ENCODE measurements around the gene UTS2R. TPM values are rescaled to one million over a fixed set of nuclear protein-coding genes. Genes with fewer than 3 reads are reported as not detected.

UTS2R gene
- polyA plus RNA-seq, 1 donor from 2014 or later: not detected

DNA sequence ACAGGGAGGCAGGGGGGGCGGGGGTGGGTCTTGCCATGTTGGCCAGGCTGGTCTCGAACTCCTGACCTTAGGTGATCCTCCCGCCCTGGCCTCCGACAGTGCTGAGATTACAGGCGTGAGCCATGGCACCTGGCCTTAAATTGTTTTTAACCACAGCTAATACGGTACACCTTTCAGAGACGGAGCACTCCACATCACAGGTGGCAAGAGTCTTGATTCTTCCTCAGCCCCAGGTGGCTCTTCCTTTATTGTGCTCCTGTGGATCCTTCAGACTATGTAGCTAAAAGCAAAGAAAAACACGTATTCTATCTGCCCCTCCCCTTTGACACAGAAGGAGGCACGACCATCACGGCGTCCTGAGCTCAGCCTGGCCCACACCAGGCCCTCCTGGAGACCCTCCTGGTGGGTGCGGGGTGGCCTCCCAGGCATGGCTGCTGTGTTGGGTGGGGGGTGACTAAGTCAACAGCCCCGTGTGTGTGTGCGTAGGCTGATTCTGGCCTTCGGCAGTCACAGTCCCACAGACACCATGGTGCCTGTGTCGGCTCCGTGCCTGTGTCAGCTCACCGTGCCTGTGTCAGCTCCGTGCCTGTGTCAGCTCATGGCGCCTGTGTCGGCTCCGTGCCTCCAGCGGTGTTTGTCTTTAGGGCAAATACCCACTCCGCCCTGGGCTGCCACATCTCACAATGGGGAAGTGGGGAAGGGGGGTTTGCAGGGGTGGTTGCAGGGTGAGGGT is 27.2 kb upstream of the UTS2R start:
- Histone ChIP-seq H3K9ac (ENCODE audit: low read length) (peak overlapping the region; percentile 16), H3K27ac (ENCODE audit: low read length) (no peak overlapping the region), H3K4me3 (ENCODE audit: low read length) (no peak overlapping the region), H3K9me3 (ENCODE audit: low read length) (no peaks in the 10 kb centered on the region), H4K20me1 (ENCODE audit: insufficient read depth) (no peaks in the 10 kb centered on the region), H3K4me2 (ENCODE audit: low read length) (no peak overlapping the region), H3K36me3 (ENCODE audit: insufficient read depth, low read length) (no peaks in the 10 kb centered on the region), H2AFZ (ENCODE audit: low read depth, low read length) (peak overlapping the region; percentile 40), H3K79me2 (replicated peaks; ENCODE audit: insufficient read depth, low read length) (no peaks in the 10 kb centered on the region), H3K27me3 (ENCODE audit: insufficient read depth, low read depth, low read length) (no peaks in the 10 kb centered on the region), H3F3A (ENCODE audit: insufficient read depth, low read length, poor library complexity, severe bottlenecking) (no peaks in the 10 kb centered on the region), H3K9me2 (ENCODE audit: insufficient read depth, low read length) (no peaks in the 10 kb centered on the region)
- TF ChIP-seq MXI1 (conservative IDR thresholded peaks at IDR 0.05; ENCODE audit: poor library complexity, severe bottlenecking) (no peak), POLR2AphosphoS5 (IDR thresholded peaks at IDR 0.05) (peak; percentile 23)

DNA sequence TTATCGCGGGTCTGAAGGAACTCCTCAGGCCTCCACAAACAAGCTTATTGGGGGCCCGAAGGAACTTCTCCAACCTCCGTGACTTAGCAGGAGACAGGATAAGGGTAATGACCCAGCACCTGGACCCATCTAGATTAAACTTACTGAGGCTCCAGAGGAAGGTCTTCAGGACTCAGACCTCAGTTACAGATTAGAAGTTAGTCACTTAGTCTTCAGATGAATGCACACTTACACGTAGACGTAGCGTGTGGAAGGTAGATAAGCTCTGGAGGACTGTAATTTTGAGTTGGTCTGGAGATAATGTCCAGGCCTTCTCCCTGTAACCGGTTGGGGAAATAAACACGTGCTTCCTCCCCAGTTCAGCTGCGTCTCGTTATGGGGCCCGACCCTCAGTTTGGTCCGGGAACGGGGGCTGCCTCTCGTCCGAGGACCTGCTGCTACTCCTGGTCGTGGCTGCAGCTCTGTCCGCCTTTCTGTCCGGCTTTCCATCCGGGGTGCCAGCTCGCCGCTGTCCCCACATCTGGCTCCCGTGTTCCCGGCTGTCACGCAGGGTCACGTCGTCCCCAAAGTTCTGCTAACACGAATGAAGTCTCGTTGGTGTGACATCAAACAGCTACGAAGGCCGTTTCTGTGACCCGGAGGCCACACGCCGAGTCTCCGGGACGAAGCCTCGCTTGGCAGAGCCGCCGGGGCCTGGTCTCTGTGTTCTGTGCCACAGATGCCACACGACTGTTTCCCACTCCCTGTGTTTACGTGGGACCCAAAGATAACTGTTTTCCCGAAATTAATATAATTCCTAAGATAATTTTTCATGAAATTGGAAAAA is 26.2 kb upstream of the UTS2R start:
- Histone ChIP-seq H3K36me3 (ENCODE audit: insufficient read depth, low read length) (no peaks in the 10 kb centered on the region), H3K9ac (ENCODE audit: low read length) (no peak overlapping the region), H4K20me1 (ENCODE audit: insufficient read depth) (no peaks in the 10 kb centered on the region), H3K4me3 (ENCODE audit: low read length) (no peak overlapping the region), H3K27ac (ENCODE audit: low read length) (no peak overlapping the region), H3K9me2 (ENCODE audit: insufficient read depth, low read length) (no peaks in the 10 kb centered on the region), H3K9me3 (ENCODE audit: low read length) (no peaks in the 10 kb centered on the region), H3F3A (ENCODE audit: insufficient read depth, low read length, poor library complexity, severe bottlenecking) (no peaks in the 10 kb centered on the region), H2AFZ (ENCODE audit: low read depth, low read length) (no peak overlapping the region), H3K79me2 (replicated peaks; ENCODE audit: insufficient read depth, low read length) (no peaks in the 10 kb centered on the region), H3K27me3 (ENCODE audit: insufficient read depth, low read depth, low read length) (no peaks in the 10 kb centered on the region), H3K4me2 (ENCODE audit: low read length) (no peak overlapping the region)
- TF ChIP-seq POLR2AphosphoS5 (IDR thresholded peaks at IDR 0.05): no peak
- TF ChIP-seq SMC3 (conservative IDR thresholded peaks at IDR 0.05; ENCODE audit: poor library complexity): no peak
- TF ChIP-seq, protein P1, sequence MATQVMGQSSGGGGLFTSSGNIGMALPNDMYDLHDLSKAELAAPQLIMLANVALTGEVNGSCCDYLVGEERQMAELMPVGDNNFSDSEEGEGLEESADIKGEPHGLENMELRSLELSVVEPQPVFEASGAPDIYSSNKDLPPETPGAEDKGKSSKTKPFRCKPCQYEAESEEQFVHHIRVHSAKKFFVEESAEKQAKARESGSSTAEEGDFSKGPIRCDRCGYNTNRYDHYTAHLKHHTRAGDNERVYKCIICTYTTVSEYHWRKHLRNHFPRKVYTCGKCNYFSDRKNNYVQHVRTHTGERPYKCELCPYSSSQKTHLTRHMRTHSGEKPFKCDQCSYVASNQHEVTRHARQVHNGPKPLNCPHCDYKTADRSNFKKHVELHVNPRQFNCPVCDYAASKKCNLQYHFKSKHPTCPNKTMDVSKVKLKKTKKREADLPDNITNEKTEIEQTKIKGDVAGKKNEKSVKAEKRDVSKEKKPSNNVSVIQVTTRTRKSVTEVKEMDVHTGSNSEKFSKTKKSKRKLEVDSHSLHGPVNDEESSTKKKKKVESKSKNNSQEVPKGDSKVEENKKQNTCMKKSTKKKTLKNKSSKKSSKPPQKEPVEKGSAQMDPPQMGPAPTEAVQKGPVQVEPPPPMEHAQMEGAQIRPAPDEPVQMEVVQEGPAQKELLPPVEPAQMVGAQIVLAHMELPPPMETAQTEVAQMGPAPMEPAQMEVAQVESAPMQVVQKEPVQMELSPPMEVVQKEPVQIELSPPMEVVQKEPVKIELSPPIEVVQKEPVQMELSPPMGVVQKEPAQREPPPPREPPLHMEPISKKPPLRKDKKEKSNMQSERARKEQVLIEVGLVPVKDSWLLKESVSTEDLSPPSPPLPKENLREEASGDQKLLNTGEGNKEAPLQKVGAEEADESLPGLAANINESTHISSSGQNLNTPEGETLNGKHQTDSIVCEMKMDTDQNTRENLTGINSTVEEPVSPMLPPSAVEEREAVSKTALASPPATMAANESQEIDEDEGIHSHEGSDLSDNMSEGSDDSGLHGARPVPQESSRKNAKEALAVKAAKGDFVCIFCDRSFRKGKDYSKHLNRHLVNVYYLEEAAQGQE (IDR thresholded peaks at IDR 0.05; ENCODE audit: borderline replicate concordance): no peak

DNA sequence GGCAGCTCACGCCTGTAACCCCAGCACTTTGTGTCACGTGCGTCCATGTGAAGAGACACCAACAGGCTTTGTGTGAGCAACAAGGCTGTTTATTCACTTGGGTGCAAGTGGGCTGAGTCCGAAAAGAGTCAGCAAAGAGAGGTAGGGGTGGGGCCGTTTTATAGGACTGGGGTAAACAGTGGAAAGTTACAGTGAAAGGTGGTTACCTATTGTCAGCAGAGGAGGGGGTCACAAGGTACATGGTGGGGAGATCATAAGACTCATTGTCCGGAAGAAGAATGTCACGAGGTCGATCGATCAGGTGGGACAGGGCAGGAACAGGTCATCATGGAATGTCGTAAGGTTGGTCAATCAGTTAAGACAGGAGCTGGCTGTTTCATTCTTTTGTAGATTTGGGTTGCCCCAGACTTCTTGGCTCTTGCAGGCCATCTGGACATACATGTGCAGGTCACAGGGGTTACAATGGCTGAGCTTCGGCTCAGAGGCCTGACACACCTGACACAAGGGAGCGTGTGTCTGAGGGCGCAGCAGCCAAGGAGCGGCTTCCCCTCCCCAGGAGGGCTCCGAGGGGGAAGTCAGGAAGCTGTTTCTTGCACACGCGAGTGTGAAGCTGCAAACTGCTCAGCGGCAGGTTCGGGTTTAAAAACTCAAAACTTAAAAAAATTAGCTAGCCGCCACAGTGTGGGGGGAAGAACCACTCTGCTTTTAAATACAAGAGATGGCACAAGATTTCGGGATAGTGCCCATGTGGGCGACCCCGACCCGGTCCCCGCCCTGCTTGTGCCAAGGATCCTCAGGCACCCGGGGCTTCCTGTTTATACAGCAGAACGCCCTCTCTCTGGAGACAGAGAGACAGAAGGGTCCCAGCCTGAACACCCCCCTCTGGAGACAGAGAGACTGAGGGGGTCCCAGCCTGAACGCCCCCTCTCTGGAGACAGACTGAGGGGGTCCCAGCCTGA is 24.9 kb upstream of the UTS2R start:
- Histone ChIP-seq H3K36me3 (ENCODE audit: insufficient read depth, low read length) (no peaks in the 10 kb centered on the region), H3K4me3 (ENCODE audit: low read length) (no peak overlapping the region), H2AFZ (ENCODE audit: low read depth, low read length) (no peak overlapping the region), H3K27me3 (ENCODE audit: insufficient read depth, low read depth, low read length) (no peaks in the 10 kb centered on the region), H3K9ac (ENCODE audit: low read length) (no peak overlapping the region), H3K9me2 (ENCODE audit: insufficient read depth, low read length) (no peaks in the 10 kb centered on the region), H3K79me2 (replicated peaks; ENCODE audit: insufficient read depth, low read length) (no peaks in the 10 kb centered on the region), H3K27ac (ENCODE audit: low read length) (no peak overlapping the region), H3K9me3 (ENCODE audit: low read length) (no peaks in the 10 kb centered on the region), H4K20me1 (ENCODE audit: insufficient read depth) (no peaks in the 10 kb centered on the region), H3K4me2 (ENCODE audit: low read length) (no peak overlapping the region), H3F3A (ENCODE audit: insufficient read depth, low read length, poor library complexity, severe bottlenecking) (no peaks in the 10 kb centered on the region)
- TF ChIP-seq, protein P2, sequence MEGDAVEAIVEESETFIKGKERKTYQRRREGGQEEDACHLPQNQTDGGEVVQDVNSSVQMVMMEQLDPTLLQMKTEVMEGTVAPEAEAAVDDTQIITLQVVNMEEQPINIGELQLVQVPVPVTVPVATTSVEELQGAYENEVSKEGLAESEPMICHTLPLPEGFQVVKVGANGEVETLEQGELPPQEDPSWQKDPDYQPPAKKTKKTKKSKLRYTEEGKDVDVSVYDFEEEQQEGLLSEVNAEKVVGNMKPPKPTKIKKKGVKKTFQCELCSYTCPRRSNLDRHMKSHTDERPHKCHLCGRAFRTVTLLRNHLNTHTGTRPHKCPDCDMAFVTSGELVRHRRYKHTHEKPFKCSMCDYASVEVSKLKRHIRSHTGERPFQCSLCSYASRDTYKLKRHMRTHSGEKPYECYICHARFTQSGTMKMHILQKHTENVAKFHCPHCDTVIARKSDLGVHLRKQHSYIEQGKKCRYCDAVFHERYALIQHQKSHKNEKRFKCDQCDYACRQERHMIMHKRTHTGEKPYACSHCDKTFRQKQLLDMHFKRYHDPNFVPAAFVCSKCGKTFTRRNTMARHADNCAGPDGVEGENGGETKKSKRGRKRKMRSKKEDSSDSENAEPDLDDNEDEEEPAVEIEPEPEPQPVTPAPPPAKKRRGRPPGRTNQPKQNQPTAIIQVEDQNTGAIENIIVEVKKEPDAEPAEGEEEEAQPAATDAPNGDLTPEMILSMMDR (IDR thresholded peaks at IDR 0.05; ENCODE audit: poor library complexity, severe bottlenecking): no peak
- TF ChIP-seq TAF1 (IDR thresholded peaks at IDR 0.05; ENCODE audit: low read depth): no peak
- TF ChIP-seq, protein P1 (IDR thresholded peaks at IDR 0.05; ENCODE audit: borderline replicate concordance): no peak
- TF ChIP-seq MXI1 (conservative IDR thresholded peaks at IDR 0.05; ENCODE audit: poor library complexity, severe bottlenecking): no peak
- no peak for TF ChIP-seq EP300 (conservative IDR thresholded peaks at IDR 0.05; ENCODE audit: poor library complexity, severe bottlenecking)
- no peak for TF ChIP-seq EZH2 (IDR thresholded peaks at IDR 0.05; ENCODE audit: borderline replicate concordance, insufficient read depth, low read length, poor library complexity, severe bottlenecking)
- no peak for TF ChIP-seq SMC3 (conservative IDR thresholded peaks at IDR 0.05; ENCODE audit: poor library complexity)
- no peak for TF ChIP-seq POLR2AphosphoS5 (IDR thresholded peaks at IDR 0.05)
- TF ChIP-seq RAD21 (conservative IDR thresholded peaks at IDR 0.05): no peak
